Prostate gland (tissue), 2 donors: ENCODE data around the gene RAB20. TPM values are rescaled to one million over a fixed set of nuclear protein-coding genes. Genes with fewer than 3 reads are reported as not detected.

Experiments used
- DNase-seq: peaks from one replicate; pipeline ENCODE4 v3.0.0-alpha.2; 2019; ENCODE audit warnings: low spot score
- H3K27ac ChIP-seq, 2 donors: fragments of 200-600 bp; sonication (generic); 2 replicates each; pipeline ENCODE4 v1.5.1; 2017 to 2019
- H3K27me3 ChIP-seq: fragments of 200-600 bp; sonication (generic); replicated peaks from 2 replicates; pipeline ENCODE4 v1.5.1; 2019; ENCODE audit not compliant: insufficient read depth
- H3K36me3 ChIP-seq, 2 donors: fragments of 200-600 bp; sonication (generic); 1 replicate in 1 of 2; 2 replicates in 1 of 2; pipeline versions ENCODE4 v1.5.1 to v1.8.1; 2017 to 2019
- H3K4me1 ChIP-seq: fragments of 200-600 bp; sonication (generic); replicated peaks from 2 replicates; pipeline ENCODE4 v1.5.1; 2019
- H3K4me3 ChIP-seq, 2 donors: fragments of 200-600 bp; sonication (generic); 2 replicates each; pipeline ENCODE4 v1.5.1; 2017 to 2019
- H3K9me3 ChIP-seq: fragments of 200-600 bp; sonication (generic); 2 replicates; pipeline ENCODE4 v1.5.1; 2017
- POLR2A ChIP-seq: fragments of 450-650 bp; IDR thresholded peaks from one replicate; pipeline ENCODE4 v1.6.1; 2016; ENCODE audit warnings: antibody characterized with exemption, mild to moderate bottlenecking
- POLR2AphosphoS5 ChIP-seq: sonication (generic); formaldehyde crosslinking; IDR thresholded peaks from one replicate; pipeline ENCODE4 v1.6.1; 2017; ENCODE audit warnings: antibody characterized with exemption
- WGBS: methylation state at CpG from one replicate; pipeline ENCODE4 v1.1.5; 2018; 5-methylcytosine and 5-hydroxymethylcytosine counted together
- intact Hi-C: fragments of 100-400 bp; cut with DNase I; formaldehyde crosslinking; loops from one replicate; pipeline ENCODE4 v1.14.2; 2022
- total RNA-seq, 2 donors: library from RNA; depleted of rRNA; stranded (reverse); fragments of >200 nt; gene quantifications; one replicate each; pipeline ENCODE4 v1.1.0, GENCODE V29; 2016
- TF ChIP-seq, protein P1 (sequence below), 4 experiments: fragments of 200-600 bp in 2 of 4; fragments of 450-650 bp in 2 of 4; sonication (generic) in 2 of 4; IDR thresholded peaks; 1 replicate in 3 of 4; 2 replicates in 1 of 4; pipeline ENCODE4 v1.5.1; 2016 to 2019; ENCODE audit warnings: antibody characterized with exemption in 4 of 4, mild to moderate bottlenecking in 2 of 4, moderate library complexity in 2 of 4

RAB20 gene
- total RNA-seq, 2 donors from 2014 or later: 24.0 to 42.1 TPM

DNA sequence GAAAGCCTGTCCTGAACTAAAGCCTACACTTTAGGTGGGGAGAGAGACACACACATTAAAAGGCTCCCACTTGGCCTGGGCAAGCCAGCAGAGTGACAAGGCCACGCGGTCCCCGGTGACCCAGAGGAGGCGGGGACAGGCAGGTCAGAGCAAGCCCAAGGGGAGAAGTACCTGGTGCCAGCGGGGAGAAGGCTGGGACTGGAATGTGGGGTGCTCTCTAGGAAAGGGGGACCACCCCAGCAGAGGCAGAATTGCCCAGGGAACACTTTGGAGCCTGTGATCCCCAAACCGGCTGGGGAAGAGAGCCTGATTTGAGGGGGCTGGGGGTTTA, 82.3 kb downstream of the RAB20 start:
- intact Hi-C loops: no loop called here
- TF ChIP-seq POLR2AphosphoS5 (no peak), POLR2A (no peak)
- TF ChIP-seq, protein P1, sequence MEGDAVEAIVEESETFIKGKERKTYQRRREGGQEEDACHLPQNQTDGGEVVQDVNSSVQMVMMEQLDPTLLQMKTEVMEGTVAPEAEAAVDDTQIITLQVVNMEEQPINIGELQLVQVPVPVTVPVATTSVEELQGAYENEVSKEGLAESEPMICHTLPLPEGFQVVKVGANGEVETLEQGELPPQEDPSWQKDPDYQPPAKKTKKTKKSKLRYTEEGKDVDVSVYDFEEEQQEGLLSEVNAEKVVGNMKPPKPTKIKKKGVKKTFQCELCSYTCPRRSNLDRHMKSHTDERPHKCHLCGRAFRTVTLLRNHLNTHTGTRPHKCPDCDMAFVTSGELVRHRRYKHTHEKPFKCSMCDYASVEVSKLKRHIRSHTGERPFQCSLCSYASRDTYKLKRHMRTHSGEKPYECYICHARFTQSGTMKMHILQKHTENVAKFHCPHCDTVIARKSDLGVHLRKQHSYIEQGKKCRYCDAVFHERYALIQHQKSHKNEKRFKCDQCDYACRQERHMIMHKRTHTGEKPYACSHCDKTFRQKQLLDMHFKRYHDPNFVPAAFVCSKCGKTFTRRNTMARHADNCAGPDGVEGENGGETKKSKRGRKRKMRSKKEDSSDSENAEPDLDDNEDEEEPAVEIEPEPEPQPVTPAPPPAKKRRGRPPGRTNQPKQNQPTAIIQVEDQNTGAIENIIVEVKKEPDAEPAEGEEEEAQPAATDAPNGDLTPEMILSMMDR (IDR thresholded peaks at IDR 0.05): no peak
- Histone ChIP-seq H3K4me1 (no peaks in the 10 kb centered on the region), H3K36me3 (no peaks in the 10 kb centered on the region), H3K9me3 (no peaks in the 10 kb centered on the region), H3K27ac (no peak overlapping the region), H3K4me3 (no peak overlapping the region), H3K27me3 (no peaks in the 10 kb centered on the region)
- no peak for DNase-seq
- 68% methylated on average over 6 of the region's 6 CpGs for WGBS

DNA sequence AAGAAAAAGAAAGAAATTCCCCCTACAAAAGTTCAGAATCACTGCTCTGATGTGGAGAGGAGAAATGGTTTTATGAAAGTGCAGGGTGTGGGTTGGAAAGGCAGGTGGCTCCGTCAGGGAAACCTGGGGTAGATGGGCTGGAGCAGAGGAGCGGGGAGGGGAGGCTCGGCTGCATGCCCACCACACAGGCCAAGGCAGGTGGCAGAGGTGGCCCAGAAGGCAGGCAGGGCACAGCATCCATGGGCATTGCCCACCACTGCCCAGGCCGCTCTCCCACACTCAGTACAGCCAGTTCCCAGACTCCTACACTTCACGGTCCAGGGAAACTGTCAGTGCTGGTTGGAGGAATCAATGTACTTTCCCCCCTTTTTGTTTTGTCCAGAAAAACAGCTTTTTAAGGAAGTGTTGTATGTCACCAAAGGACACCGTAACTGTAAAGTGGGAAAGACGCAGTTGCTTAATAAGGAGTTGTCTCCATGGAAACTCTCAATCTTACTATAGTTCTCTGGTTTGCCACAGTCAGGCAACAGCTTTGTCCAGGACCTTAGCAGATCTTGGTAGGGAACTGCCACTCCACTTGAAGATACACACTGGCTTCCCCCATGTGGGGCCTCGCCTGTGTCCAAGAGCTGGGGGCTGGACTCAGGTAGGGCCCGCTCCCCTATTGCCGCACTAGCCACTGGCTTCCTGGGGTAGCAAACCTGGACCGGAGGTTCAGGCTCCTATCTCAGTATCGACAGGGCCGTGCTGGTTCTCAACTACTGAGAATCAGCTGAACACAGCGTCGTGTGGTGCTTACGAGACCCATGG, 82.9 kb downstream of the RAB20 start:
- intact Hi-C loops: no loop called here
- 81% methylated on average over 16 of the region's 16 CpGs for WGBS
- H3K9me3 ChIP-seq: no peaks in the 10 kb centered on the region
- TF ChIP-seq, protein P1 (IDR thresholded peaks at IDR 0.05): no peak
- no peak for TF ChIP-seq POLR2A
- no peak for TF ChIP-seq POLR2AphosphoS5
- DNase-seq: no peak
- no peaks in the 10 kb centered on the region for H3K27me3 ChIP-seq
- H3K4me3 ChIP-seq: no peak overlapping the region
- H3K36me3 ChIP-seq: no peaks in the 10 kb centered on the region
- no peaks in the 10 kb centered on the region for H3K4me1 ChIP-seq
- no peak overlapping the region for H3K27ac ChIP-seq

DNA sequence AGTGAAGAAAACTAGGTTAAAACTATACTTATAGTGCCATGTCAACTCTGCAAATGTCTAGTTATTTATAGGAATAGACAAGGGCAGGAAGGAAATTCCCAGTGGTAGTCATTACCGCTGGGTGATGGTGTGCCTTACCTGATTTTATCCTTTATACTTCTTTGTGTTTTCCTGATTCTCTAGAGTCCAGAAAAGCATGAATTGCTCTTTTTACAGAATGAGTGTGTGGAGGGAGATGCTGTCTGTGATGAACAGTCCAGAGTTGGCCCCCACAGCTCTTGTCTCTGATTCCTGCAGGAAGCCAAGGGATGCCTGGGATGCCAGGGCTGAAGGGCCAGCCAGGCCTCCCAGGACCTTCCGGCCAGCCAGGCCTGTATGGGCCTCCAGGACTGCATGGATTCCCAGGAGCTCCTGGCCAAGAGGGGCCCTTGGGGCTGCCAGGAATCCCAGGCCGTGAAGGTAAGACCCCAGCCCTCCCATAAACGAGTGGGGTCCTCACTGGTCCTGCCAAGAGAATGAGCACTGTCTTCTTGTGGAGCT, 83.7 kb downstream of the RAB20 start:
- H3K4me1 ChIP-seq: no peaks in the 10 kb centered on the region
- WGBS: 86% methylated on average over 4 of the region's 4 CpGs
- intact Hi-C loops: no loop called here
- H3K9me3 ChIP-seq: no peaks in the 10 kb centered on the region
- no peaks in the 10 kb centered on the region for H3K36me3 ChIP-seq
- no peak overlapping the region for H3K4me3 ChIP-seq
- DNase-seq: no peak
- no peak for TF ChIP-seq POLR2AphosphoS5
- TF ChIP-seq, protein P1 (IDR thresholded peaks at IDR 0.05): no peak
- TF ChIP-seq POLR2A: no peak
- H3K27me3 ChIP-seq: no peaks in the 10 kb centered on the region
- no peak overlapping the region for H3K27ac ChIP-seq

DNA sequence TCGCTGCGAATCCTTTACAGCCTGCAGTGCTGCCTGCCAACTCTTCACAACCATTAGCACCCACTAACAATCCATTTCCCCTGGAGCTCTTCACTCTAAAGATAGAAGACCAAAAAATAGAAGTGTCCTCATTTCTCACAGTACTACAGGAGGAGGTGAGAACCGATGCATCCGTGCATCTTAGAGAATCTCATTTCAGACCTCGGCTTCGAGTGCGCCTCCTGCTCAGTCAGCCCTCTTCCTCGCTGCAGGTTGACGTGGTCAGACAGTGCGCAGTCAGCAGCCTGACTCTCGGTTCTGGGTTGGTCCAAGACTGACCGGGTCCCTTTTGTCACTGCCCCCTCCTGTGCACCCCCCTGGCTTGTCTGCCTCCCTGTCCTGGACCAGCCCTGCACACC, 85.3 kb downstream of the RAB20 start:
- Histone ChIP-seq H3K9me3 (no peaks in the 10 kb centered on the region), H3K4me1 (no peaks in the 10 kb centered on the region), H3K4me3 (no peak overlapping the region), H3K27ac (no peak overlapping the region), H3K27me3 (no peaks in the 10 kb centered on the region), H3K36me3 (no peaks in the 10 kb centered on the region)
- intact Hi-C loops: no loop called here
- TF ChIP-seq, protein P1 (IDR thresholded peaks at IDR 0.05): no peak
- TF ChIP-seq POLR2A: no peak
- TF ChIP-seq POLR2AphosphoS5: no peak
- WGBS: 86% methylated on average over 12 of the region's 12 CpGs
- DNase-seq: no peak
